ENCODE measurements around the gene LPGAT1.
"Not testable (repeated sequence)": the region's sequence is repeated elsewhere in the genome, so short reads cannot be mapped to it uniquely, and the experiment has no call there.

LPGAT1 gene

DNA sequence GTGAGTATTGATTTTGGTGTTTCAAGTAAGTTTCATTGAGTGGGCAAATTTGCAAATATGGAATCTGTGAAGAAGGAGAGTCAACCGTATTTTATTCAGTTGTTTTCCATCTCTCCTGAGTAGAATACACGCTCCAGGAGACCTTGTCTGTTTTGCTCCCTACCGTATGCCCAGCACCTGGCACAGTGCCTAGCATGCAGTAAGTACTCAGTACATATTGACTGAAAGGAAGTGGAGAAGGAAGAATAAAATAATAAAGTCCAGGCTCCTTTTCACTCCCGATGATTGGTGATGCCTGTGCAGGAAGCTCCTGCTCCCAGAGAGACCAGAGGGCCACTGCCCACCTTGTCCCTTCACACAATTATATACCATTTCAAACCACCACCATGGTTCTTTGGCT lies 95.8 kb downstream of the LPGAT1 start:
- no peak for DNase-seq (ENCODE audit: low read depth)

DNA sequence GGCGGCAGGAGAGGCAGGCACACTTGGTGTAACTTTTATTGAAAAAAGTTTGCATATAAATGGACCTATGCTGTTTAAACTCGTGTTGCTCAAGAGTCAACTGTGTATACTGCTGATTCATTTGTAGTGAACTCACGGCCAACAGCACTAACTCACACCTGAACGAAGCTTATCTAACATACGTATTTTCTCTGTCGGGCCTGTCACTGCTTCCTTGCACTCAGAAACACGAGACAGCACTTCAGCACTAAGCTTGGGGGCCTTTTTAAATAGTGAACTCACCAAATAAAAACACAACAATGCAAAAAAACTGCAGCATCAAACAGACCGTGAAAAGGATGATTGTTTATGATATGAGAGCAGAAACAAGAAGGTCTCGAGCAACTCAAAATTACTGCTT lies 96.2 kb downstream of the LPGAT1 start:
- no peak for DNase-seq (ENCODE audit: low read depth)

DNA sequence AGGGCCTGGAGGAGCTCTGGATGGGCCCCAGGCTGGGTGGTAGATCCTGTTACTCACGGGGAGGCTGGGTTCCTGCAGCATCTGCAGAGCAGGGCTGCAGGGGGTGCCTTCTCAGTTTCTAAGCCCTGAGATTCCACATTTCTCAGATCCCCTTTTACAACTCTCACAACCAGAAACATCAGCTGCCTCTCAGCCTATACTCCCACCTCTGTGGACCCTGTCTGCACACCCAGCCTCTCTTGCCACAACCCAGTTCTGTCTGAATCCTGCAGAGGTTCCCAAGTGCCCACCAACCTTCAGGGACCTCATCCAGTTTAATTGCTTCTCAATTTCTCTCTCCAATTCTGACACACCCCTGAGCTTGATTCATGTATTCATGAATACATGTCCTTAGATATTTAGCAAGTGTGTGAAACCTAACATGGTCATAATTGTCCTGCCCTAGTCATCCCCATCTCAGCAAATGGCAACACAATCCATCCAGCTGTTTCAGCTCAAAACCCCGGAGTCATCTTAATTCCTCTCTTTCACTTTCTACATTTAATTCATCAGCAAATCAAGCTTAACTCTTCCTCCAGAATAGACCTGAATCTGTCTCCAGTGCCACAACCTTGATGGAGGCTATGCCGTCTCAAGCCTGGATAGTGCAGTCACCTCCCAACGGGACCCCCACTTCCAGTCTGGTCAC lies 98.1 kb downstream of the LPGAT1 start:
- no peak for DNase-seq (ENCODE audit: low read depth)

DNA sequence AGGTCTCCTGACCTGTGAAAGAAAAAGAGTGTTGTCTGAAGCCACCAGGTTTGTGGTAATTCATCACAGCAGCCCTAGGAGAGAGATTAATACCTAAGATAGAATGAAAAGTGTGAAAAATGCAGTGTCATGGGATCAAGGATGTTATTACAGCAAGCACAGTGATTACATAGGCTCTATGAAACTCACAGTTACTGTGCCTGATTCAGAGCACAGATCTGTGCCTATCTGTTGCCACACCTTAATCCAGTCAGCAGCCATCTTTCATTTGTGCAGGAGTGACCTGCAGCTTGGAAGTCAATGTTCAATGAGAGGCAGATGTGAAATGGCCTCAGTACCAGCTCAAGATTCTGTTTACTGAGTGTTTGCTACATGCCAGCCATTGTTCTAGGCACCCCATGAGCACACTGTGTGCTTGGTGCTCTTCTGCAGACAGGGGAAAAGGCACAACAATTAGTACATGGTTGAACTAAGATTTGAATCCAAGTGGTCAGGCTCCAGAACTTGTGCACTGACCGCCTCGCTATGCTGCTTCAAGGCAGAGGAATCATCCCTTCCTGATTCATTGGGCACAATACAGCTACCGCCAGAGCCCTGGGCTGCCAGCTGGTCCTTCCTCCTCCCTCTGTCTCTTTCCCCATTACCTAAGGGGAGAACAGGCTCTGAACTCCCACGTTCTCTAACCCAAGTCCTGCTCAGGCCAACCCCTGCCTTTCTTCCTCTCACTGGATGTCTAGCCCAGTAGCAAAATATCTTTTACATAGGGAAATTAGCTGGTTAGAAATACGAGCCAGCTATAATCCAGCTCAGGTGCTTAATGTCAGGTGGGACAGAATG lies 98.9 kb downstream of the LPGAT1 start:
- DNase-seq (ENCODE audit: low read depth), result no peak

DNA sequence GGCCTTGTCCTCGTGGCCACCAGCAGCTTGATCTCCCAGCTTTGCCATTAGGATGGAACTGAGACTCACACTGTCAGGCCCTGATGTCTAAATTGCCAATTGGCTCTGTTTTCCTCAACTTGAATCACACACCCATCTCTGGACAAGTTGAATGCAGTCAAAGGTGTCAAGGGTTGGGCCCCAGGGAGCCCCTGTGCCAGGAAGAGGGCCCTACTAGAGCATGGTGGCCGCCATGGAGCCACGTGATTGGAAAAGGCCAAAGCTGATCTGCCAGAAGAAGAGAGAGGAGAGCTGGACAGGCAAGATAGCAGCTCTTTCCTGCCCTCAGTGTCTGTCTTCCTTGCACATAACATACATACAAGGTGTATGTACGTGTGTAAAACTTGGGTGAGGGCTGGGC lies 100.2 kb downstream of the LPGAT1 start:
- DNase-seq (ENCODE audit: low read depth), result no peak

DNA sequence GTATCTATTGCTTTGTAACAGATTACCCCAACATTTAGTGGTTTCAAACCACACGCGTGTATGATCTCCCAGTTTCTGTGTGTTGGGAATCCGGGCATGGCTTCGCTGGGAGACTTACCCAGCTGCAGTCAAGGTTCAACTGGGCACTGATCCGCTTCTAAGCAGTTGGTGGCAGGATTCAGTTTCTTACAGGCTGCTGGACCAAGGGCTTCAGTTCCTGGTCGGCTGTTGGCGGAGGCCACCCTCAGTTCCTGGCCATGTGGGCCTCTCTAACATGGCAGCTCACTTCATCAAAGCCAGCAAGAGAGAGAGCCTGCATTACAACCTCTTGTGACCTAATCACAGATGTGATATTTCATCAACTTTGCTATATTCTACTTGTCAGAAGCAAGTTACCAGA lies 101.3 kb downstream of the LPGAT1 start:
- no peak for DNase-seq (ENCODE audit: low read depth)

DNA sequence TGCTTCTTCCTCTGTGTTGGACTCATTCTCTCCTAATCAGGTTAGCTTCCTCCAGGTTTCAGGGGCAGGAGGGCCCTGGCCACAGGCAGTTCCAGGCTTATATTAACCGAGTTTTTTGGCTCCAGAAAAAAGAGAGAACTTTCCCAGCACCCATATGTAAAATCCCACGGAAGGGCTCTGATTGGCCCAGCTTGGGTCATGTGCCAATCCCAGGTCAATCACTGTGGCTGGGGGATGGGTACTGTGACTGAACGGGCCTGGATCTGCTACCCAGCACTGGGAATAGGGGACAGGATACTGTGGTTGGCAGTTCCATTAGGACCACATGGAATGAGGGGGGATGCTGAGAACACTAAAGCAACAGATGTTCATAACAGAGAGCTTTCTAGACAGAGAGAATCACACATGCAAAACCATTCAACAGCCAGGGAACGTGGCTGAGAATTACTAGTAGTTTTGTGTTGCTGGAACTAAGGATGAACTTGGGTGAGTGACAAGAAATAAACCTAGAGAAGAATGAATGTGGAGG lies 104.0 kb downstream of the LPGAT1 start:
- no peak for DNase-seq (ENCODE audit: low read depth)

DNA sequence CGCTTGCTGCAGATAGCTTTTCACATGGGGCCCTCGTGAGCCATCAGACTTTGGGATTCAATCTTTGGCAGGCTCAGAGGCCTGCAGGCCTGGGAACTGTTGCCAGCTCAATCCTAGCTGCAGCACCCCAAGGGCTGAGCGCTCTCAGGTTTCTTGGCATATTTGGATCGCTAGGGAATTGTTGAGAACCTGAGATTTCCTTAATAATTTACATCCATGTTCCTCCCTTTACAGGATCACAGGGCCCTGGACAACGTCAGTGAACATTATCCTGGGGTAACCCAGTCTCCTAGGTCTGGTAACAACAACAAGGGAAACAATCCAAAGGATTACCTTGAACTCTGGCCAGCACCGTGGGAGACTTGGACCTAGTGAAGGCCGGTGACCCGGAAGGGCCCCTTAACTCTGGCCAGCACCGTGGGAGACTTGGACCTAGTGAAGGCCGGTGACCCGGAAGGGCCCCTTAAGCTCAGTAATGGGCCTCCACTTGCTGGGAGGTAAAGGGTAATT lies 105.8 kb downstream of the LPGAT1 start:
- DNase-seq (ENCODE audit: low read depth), result no peak

DNA sequence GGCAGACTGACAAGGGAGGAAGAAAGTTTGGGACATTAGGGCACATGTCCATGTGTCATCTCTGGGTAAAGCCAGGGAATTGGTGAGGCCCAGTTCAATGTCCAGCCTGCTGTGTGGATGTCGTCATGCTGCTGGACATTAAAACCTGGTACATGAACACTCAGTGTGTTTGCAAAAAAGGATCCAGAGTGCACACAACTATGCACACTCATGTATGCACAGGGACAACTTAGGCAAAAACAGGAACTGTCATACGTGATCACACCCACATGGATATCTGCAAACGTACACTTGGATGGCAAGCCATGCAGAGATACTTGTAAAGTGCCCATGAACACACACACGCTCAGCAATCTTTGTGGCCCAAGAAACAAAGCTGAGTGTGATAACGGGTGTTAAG lies 107.3 kb downstream of the LPGAT1 start:
- no peak for DNase-seq (ENCODE audit: low read depth)

DNA sequence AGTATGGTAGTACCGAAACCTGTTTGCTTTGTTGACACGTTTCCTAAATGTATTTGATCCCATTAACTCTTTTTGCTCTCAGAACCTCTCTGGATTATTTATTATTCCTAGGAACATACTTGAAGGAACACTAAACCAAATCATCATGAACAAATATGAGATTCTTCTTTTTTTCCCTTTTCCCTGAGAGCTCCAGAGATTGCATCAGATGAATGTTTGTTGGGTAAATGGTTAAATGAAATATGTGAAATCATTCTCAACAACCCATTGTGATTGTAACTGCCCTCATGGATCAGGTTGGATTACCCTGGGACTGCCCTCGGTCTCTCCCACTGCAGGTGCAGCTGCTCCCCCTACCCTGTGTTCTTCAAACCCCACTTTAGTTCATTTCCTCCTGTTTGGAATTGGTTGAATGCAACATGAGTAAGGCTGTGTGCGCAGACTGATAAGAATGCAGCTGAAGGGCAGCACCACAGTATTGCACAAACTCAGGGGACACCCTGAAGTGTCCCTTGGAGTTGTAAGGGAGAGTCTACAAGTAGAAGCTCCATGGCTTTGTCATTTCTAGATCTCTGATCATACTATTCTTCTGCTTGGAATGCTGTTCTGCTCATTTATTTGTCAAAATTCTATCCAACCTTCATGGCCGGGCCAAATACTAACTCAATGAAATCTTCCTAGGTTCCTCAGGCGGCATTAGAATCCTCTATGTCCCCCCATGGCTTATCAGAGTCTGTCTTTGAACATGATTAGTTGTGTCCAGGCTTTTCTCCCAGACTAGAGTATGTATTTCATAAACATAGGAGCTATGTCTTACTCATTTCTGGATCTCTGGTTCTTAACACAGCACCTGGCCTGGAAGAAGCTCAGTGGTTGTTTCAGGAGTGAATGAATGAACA lies 108.0 kb downstream of the LPGAT1 start:
- DNase-seq (ENCODE audit: low read depth), result no peak

DNA sequence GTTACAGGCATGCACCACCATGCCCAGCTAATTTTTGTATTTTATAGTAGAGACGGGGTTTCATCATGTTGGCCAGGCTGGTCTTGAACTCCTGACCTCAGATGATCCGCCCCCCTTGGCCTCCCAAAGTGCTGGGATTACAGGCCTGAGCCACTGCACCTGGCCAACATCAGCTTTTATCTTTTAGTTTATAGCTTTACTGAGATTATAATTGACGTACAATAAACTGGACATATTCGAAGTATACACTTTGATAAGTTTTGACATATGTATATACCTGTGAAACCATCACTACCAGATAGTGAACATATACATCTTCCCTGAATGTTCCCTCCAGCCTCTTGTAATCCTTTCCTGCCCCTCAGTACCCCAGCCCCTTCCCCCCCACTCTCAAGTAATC lies 114.0 kb downstream of the LPGAT1 start:
- not testable (repeated sequence) for DNase-seq (ENCODE audit: low read depth)

DNA sequence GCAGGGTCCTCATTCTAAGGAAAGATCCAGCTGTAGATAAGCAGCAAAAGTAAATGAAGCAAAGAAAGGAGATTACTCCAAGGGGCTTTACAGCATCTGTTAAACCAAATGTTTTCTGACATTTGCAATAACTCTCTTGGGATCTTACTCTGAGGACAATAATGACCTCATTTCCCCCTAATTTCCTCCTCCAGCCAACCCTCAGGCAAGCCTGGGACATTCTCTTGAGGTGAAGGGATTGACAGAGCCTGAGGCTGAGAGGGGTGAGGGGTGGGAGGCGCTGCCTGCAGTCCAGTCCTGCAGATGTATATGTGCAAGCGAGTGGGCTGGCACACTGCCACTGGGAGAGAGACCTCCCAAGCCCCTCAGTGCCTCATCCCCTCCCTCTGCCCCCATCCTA lies 114.6 kb downstream of the LPGAT1 start:
- no peak for DNase-seq (ENCODE audit: low read depth)

DNA sequence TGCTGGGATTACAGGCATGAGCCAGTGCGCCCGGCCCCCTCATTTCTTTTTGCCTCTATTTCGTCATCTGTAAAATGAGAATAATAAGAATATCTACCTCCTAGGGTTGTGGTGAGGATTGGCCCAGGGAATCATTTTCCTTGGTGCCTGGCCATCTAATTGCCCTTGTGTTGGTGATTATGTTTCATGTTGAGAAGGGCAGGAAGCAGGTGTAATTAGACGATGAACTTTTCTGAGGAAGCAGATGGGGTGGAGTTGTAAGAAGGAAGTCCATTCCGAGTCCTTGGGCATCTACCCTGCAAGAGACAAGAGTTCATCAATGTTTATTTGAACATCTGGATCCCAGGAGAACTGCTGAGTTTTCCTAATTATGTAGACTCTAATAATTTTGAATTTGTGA lies 116.4 kb downstream of the LPGAT1 start:
- no peak for DNase-seq (ENCODE audit: low read depth)

DNA sequence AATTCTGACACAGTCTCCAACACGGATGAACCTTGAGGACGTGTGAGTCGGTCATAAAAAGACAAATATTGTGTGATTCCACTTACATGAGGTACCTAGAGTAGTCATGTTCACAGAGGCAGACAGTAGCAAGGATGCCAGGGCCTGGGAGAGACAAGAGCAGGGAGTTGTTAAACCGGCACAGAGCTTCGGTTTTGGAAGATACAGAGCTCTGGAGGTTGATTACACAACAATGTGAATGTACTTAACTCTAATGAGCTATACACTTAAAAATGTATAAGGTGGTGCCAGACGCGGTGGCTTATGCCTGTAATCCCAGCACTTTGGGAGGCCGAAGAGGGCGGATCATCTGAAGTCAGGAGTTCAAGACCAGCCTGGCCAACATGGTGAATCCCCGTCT lies 117.3 kb downstream of the LPGAT1 start:
- no peak for DNase-seq (ENCODE audit: low read depth)

DNA sequence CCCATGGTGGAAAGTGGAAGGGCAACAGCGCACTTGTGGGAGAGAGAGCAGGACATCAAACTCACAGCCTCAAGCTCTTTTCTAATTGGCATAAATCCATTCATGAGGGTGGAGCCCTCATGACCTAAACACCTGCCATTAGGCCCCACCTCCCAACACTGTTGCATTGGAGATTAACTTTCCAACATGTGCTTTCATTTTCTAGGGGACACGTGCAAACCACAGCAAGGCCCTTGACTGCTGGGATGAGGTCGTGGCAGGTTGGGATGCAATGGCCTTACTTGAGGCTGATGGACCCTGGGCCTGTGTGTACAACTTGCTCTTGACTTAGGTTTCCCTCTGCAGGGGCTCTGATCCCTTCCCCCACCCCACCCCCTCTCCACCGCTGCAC lies 119.3 kb downstream of the LPGAT1 start:
- no peak for DNase-seq (ENCODE audit: low read depth)

DNA sequence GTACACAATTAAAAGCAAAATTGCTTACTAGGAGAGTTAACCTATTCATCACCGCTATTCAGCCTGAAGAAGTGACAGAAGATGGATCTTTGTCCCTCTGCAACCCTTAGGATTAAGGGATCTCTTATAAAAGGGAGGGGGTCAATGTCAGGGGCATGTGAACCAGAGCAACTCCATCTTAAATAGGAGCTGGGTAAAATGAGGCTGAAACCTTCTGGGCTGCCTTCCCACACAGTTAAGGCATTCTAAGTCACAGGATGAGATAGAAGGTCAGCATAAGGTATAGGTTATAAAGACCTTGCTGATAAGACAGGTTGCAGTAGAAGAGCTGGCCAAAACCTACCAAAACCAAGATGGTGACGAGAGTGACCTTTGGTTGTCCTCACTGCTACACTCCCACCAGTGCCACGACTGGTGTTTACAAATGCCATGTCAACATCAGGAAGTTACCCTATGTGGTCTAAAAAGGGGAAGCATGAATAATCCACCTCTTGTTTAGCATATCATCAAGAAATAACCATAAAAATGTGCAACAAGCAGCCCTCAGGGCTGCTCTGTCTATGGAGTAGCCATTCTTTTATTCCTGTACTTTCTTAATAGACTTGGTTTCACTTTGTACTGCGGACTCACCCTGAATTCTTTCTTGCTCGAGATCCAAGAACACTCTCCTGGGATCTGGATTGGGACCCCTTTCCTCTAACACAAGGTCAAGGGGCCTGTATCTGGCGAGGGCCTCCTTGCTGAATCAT lies 119.8 kb downstream of the LPGAT1 start:
- DNase-seq (ENCODE audit: low read depth), result no peak

DNA sequence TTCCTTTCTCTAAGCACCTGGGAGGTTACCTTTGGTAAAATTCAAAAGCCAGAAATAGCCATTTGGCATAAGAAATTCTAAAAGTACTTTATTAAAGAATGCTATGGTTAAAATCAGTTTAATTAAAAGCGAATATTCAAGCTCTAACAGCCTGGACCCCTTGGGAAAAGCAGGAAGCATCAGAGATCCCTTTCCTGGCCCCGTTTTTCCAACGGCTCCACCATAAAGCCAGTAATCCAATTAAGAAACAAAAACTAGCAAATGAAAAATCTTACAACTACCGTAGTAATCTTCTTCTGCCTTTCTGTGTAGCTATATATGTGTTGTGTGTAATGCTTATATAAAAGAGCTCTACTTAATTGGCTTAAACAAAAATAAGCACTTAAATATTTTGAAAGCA lies 121.6 kb downstream of the LPGAT1 start:
- DNase-seq (ENCODE audit: low read depth), result no peak

DNA sequence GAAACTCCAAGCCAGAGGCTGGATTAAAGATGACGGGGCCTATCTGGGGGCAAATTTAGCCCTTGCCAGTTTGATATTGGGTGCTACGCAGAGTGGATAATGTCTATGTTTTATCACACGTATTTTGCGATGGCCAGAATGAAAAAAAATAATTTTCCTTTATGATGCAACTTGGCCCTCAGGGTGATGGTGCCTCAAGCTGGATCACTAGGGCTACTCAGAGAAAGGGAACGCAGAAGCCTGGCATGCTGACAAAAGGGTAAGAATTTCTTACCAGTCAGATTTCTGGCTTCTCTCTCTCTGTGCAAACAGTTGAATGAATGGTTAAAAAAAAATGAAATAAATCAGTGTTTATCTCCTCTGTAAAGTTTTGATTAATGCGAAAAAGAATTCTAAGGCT lies 122.6 kb downstream of the LPGAT1 start:
- no peak for DNase-seq (ENCODE audit: low read depth)

DNA sequence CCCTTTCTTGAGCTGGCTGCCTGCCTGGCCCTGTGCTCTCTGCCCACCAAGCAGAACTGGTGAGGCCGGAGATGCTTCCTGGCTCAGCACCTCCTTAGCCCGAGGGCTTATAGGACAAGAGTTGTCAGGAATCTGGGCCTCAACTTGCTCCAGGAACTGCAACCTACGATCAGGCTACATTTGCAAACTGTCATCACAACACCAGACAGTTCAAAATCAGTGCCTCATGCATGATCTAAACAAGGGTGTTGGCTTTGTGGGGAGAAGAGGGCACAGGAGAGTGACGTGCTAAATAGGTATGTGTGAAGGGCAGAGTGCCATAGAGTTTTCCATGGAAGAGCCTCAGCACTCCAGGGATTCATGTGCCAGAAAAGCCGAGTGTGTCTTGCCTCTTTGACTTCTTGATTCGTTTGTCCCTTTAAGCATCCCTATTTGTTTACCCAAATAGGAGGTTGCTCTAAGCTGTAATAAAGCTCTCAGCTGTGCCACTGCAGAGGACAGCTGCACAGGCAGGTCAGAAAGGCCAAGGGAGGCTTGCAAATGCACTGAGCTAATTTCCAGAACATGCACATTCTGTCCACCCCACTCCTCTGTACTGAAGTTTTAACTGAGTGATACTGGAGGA lies 125.0 kb downstream of the LPGAT1 start:
- no peak for DNase-seq (ENCODE audit: low read depth)

DNA sequence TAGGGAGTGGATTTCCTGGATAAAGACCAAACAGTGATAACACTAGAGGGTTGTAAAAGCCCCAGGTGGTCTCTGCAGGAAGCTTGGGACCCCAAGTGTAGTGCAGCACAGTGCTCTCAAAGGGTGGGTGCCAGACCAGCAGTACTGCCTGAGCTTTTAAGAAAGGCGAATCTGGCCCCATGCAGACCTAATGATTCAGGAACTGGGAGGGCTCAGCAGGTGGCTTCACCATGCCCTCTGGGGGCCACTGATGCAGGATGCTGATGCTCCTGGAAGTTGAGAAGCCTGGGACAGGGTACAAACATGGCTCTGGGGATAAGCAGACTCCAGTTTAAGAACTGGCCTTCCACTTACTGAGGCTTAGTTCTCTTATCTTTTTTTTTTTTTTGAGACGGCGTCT lies 126.0 kb downstream of the LPGAT1 start:
- DNase-seq (ENCODE audit: low read depth), result no peak

Data from stimulated activated CD8-positive, alpha-beta memory T cell treated with anti-CD3 and anti-CD28 coated beads, Interleukin-4, amount 100 ng/mL, for 24 hours (primary cell).